Uterus (tissue), 4 donors: ENCODE data around the gene PHF24. TPM values are rescaled to one million over a fixed set of nuclear protein-coding genes. Genes with fewer than 3 reads are reported as not detected.

ENCODE experiments used
- DNase-seq, 2 donors: peaks; one replicate each; pipeline ENCODE4 v3.0.0-alpha.2; 2019 to 2020
- H3K27ac ChIP-seq, 2 donors: fragments of 200-600 bp; sonication (generic); 1 replicate in 1 of 2; 2 replicates in 1 of 2; pipeline ENCODE4 v1.5.1; 2016 to 2018
- H3K27me3 ChIP-seq, 2 donors: fragments of 200-600 bp; sonication (generic); one replicate each; pipeline ENCODE4 v1.5.1; 2018 to 2019; ENCODE audit warnings: control low read depth in 1 of 2
- H3K36me3 ChIP-seq, 2 donors: fragments of 200-600 bp; sonication (generic); one replicate each; pipeline ENCODE4 v1.5.1; 2019; ENCODE audit warnings: control low read depth in 1 of 2
- H3K4me1 ChIP-seq, 2 donors: fragments of 200-600 bp; sonication (generic); one replicate each; pipeline ENCODE4 v1.5.1; 2018 to 2019; ENCODE audit warnings: control low read depth in 1 of 2
- H3K4me3 ChIP-seq, 2 donors: fragments of 200-600 bp; sonication (generic); 1 replicate in 1 of 2; 2 replicates in 1 of 2; pipeline ENCODE4 v1.5.1; 2018 to 2019; ENCODE audit warnings: mild to moderate bottlenecking in 1 of 2
- H3K9me3 ChIP-seq, 2 donors: fragments of 200-600 bp; sonication (generic); one replicate each; pipeline ENCODE4 v1.5.1; 2019; ENCODE audit warnings: control low read depth in 1 of 2
- CTCF ChIP-seq, 4 experiments: fragments of 200-600 bp in 2 of 4; fragments of 450-650 bp in 2 of 4; sonication (generic) in 2 of 4; IDR thresholded peaks; one replicate each; pipeline ENCODE4 v1.5.1; 2016 to 2019; ENCODE audit warnings: antibody characterized with exemption in 4 of 4, mild to moderate bottlenecking in 2 of 4, moderate library complexity in 1 of 4
- POLR2A ChIP-seq, 2 donors: fragments of 450-650 bp; IDR thresholded peaks; one replicate each; pipeline ENCODE4 v1.6.1; 2016; ENCODE audit warnings: antibody characterized with exemption in 2 of 2, mild to moderate bottlenecking in 1 of 2, moderate library complexity in 1 of 2
- intact Hi-C: fragments of 100-400 bp; cut with DNase I; formaldehyde crosslinking; loops from one replicate; pipeline ENCODE4 v1.15.1; 2023; ENCODE audit warnings: low total_unique reads
- total RNA-seq, 4 donors: library from RNA; depleted of rRNA in 3 of 4; stranded (reverse); fragments of >200 nt in 3 of 4; gene quantifications; one replicate each; pipeline versions ENCODE4 v1.1.0 to v1.2.4, GENCODE V29; 2014 to 2023
- donor health status: DM: yes; HTN: yes; CAD: no.

The PHF24 gene
- total RNA-seq, 4 donors from 2014 or later = under 0.01 to 1.5 (median 0.81) TPM

GRCh38 chr9:34987160-34987901 is 29.2 kb downstream of the PHF24 start:
- H3K36me3 ChIP-seq = no peaks in the 10 kb centered on the region
- H3K27me3 ChIP-seq = no peaks in the 10 kb centered on the region
- H3K4me1 ChIP-seq = peaks cover 6 to 18% of the 10 kb centered on the region in 2 donors
- TF ChIP-seq POLR2A (IDR thresholded peaks at IDR 0.05) = no peak
- no peak for TF ChIP-seq CTCF (IDR thresholded peaks at IDR 0.05)
- no peak for DNase-seq
- no peaks in the 10 kb centered on the region for H3K9me3 ChIP-seq
- H3K4me3 ChIP-seq = no peak overlapping the region
- no peak overlapping the region for H3K27ac ChIP-seq
- intact Hi-C loops = loop anchor here (10.0 kb wide), 1 partner anchor 87 kb away; the partner anchor contains the start of genes FANCG and VCP

GRCh38 chr9:34988218-34989002 is 30.3 kb downstream of the PHF24 start:
- H3K4me1 ChIP-seq = peaks cover 6 to 24% of the 10 kb centered on the region in 2 donors
- intact Hi-C loops = loop anchor here (10.0 kb wide), 1 partner anchor 86 kb away; the partner anchor contains the start of genes FANCG and VCP
- peak; percentile 30 to 32 for DNase-seq
- peak overlapping the region; percentile 48 to 99 for H3K4me3 ChIP-seq
- TF ChIP-seq POLR2A (IDR thresholded peaks at IDR 0.05) = no peak
- no peak for TF ChIP-seq CTCF (IDR thresholded peaks at IDR 0.05)
- H3K27me3 ChIP-seq = no peaks in the 10 kb centered on the region
- H3K27ac ChIP-seq = peak overlapping the region; percentile 75 to 100
- no peaks in the 10 kb centered on the region for H3K9me3 ChIP-seq
- H3K36me3 ChIP-seq = no peaks in the 10 kb centered on the region

GRCh38 chr9:34989003-34989945 is 31.2 kb downstream of the PHF24 start, which contains the start of gene DNAJB5:
Gene DNAJB5, plus strand, starts transcription at chr9:34989745. Its CDS starts 886 bp downstream, at chr9:34990631.
- TF ChIP-seq POLR2A (IDR thresholded peaks at IDR 0.05) = peak; percentile 85 to 92
- TF ChIP-seq CTCF (IDR thresholded peaks at IDR 0.05) = peak in 2 of 4 experiments; percentile 7 to 27
- Histone ChIP-seq H3K4me3 (peak within 1 kb of the TSS; percentile 84 to 99), H3K4me1 (peaks cover 6 to 24% of the 10 kb centered on the region in 2 donors), H3K36me3 (no peaks in the 10 kb centered on the region), H3K27me3 (no peaks in the 10 kb centered on the region), H3K9me3 (no peaks in the 10 kb centered on the region), H3K27ac (peak within 1 kb of the TSS; percentile 90 to 100)
- peak; percentile 99 for DNase-seq
- intact Hi-C loops = loop anchor here (10.0 kb wide), 1 partner anchor 86 kb away; the partner anchor contains the start of genes FANCG and VCP

- Histone ChIP-seq H3K4me1 (peaks cover 6 to 25% of the 10 kb centered on the region in 2 donors), H3K27ac (peak overlapping the region; percentile 90 to 100), H3K36me3 (no peaks in the 10 kb centered on the region), H3K9me3 (no peaks in the 10 kb centered on the region), H3K4me3 (peak overlapping the region; percentile 84 to 99), H3K27me3 (no peaks in the 10 kb centered on the region)
- intact Hi-C loops = loop anchor here (10.0 kb wide), 1 partner anchor 85 kb away; the partner anchor contains the start of genes FANCG and VCP
- TF ChIP-seq POLR2A (IDR thresholded peaks at IDR 0.05) = peak in 1 of 2 donors; percentile 6
- no peak for TF ChIP-seq CTCF (IDR thresholded peaks at IDR 0.05)
- peak; percentile 74 to 81 for DNase-seq
Measured at GRCh38 chr9:34989946-34990635, 32.0 kb downstream of the PHF24 start.
